Bronchial epithelial cell (primary cell): ENCODE data around the gene REEP2. TPM values are rescaled to one million over a fixed set of nuclear protein-coding genes. Genes with fewer than 3 reads are reported as not detected.
"Not testable (repeated sequence)": the region's sequence is repeated elsewhere in the genome, so short reads cannot be mapped to it uniquely, and the experiment has no call there.

Experiments used
- DNase-seq: peaks from one replicate; pipeline ENCODE4 v3.0.0-alpha.2; 2010; ENCODE audit warnings: low read depth
- FAIRE-seq: peaks from 2 replicates; lab custom pipeline; 2011; peaks lifted over from hg19 to GRCh38; lab: Jason Lieb, UNC
- H3K27me3 ChIP-seq: 2 replicates; pipeline ENCODE4 v1.5.1; 2011; ENCODE audit warnings: low read length; ENCODE audit not compliant: control insufficient read depth, insufficient read depth
- H3K36me3 ChIP-seq: 2 replicates; pipeline ENCODE4 v1.5.1; 2011; ENCODE audit warnings: low read length; ENCODE audit not compliant: control insufficient read depth, insufficient read depth
- H3K4me3 ChIP-seq: 2 replicates; pipeline ENCODE4 v1.5.1; 2011; ENCODE audit warnings: mild to moderate bottlenecking, low read depth, low read length, control low read depth
- CTCF ChIP-seq: IDR thresholded peaks from 2 replicates; pipeline ENCODE4 v1.5.1; 2011; ENCODE audit warnings: mild to moderate bottlenecking, moderate library complexity, low read length, control low read depth, inconsistent platforms; ENCODE audit not compliant: insufficient read depth, severe bottlenecking
- total RNA-seq: library from RNA; depleted of rRNA; stranded (reverse); fragments of >200 nt; gene quantifications from 2 replicates; pipeline ENCODE4 v1.2.1, GENCODE V29; 2014

REEP2 gene
- total RNA-seq = 2.4 and 4.5 TPM in 2 replicates

GRCh38 chr5:138438724-138439476 lies at the start of gene REEP2:
REEP2 (plus strand) TSS chr5:138439057; CDS start chr5:138439209, 152 bp downstream.
- H3K36me3 ChIP-seq = peaks cover 4% of the 10 kb centered on the region
- peak; percentile 14 for DNase-seq
- H3K27me3 ChIP-seq = no peaks in the 10 kb centered on the region
- H3K4me3 ChIP-seq = peak within 1 kb of the TSS; percentile 30
- FAIRE-seq = no peak
- TF ChIP-seq CTCF = no peak

- TF ChIP-seq CTCF = no peak
- peaks cover 21% of the 10 kb centered on the region for H3K36me3 ChIP-seq
Observed at GRCh38 chr5:138389332-138389731, 49.5 kb upstream of the REEP2 start.

GRCh38 chr5:138389911-138390310 lies 48.9 kb upstream of the REEP2 start:
- not testable (repeated sequence) for DNase-seq, FAIRE-seq, H3K27me3 ChIP-seq, H3K4me3 ChIP-seq
- H3K36me3 ChIP-seq = peaks cover 22% of the 10 kb centered on the region

More at GRCh38 chr5:138389332-138389731, 49.5 kb upstream of the REEP2 start:
- no peak for FAIRE-seq
- Histone ChIP-seq H3K27me3 (no peaks in the 10 kb centered on the region), H3K4me3 (no peak overlapping the region)
- no peak for DNase-seq

GRCh38 chr5:138391859-138392386 lies 46.9 kb upstream of the REEP2 start:
- DNase-seq = peak; percentile 29
- Histone ChIP-seq H3K27me3 (no peaks in the 10 kb centered on the region), H3K36me3 (peaks cover 18% of the 10 kb centered on the region), H3K4me3 (no peak overlapping the region)
- no peak for TF ChIP-seq CTCF
- FAIRE-seq = no peak

GRCh38 chr5:138402640-138403039 lies 36.2 kb upstream of the REEP2 start:
- FAIRE-seq (no peak), DNase-seq (no peak)
- no peak for TF ChIP-seq CTCF
- H3K36me3 ChIP-seq = peaks cover 8% of the 10 kb centered on the region
- no peaks in the 10 kb centered on the region for H3K27me3 ChIP-seq
- H3K4me3 ChIP-seq = no peak overlapping the region

GRCh38 chr5:138408023-138408422 lies 30.8 kb upstream of the REEP2 start:
- no peak overlapping the region for H3K4me3 ChIP-seq
- peak; percentile 9 for DNase-seq
- no peak for TF ChIP-seq CTCF
- peaks cover 1% of the 10 kb centered on the region for H3K36me3 ChIP-seq
- no peaks in the 10 kb centered on the region for H3K27me3 ChIP-seq
- FAIRE-seq = no peak
